ELF-1 (cell line): ENCODE data around the gene ADGRL1.
"Not testable (repeated sequence)": the region's sequence is repeated elsewhere in the genome, so short reads cannot be mapped to it uniquely, and the experiment has no call there.

Experiments
- DNase-seq: peaks from one replicate; pipeline ENCODE4 v3.0.0-alpha.2; 2016; ENCODE audit warnings: low read depth, low spot score

The ADGRL1 gene

GRCh38 chr19:14205452-14206287 lies at the start of gene ADGRL1:
ADGRL1 (minus strand) TSS chr19:14206169; CDS start chr19:14183602, 22,567 bp downstream.
- not testable (repeated sequence) for DNase-seq

- not testable (repeated sequence) for DNase-seq
Measured at GRCh38 chr19:14255316-14255715, 49.3 kb upstream of the ADGRL1 start.

- not testable (repeated sequence) for DNase-seq
Measured at GRCh38 chr19:14253822-14254599, 48.0 kb upstream of the ADGRL1 start.

- DNase-seq: not testable (repeated sequence)
Measured at GRCh38 chr19:14252136-14252535, 46.2 kb upstream of the ADGRL1 start.

- no peak for DNase-seq
Measured at GRCh38 chr19:14250870-14251269, 44.9 kb upstream of the ADGRL1 start.

- DNase-seq: not testable (repeated sequence)
Measured at GRCh38 chr19:14250315-14250714, 44.3 kb upstream of the ADGRL1 start.

- not testable (repeated sequence) for DNase-seq
Measured at GRCh38 chr19:14249891-14250290, 43.9 kb upstream of the ADGRL1 start.

- DNase-seq: peak; percentile 48
Measured at GRCh38 chr19:14249012-14249754, 43.2 kb upstream of the ADGRL1 start.

- peak; percentile 92 for DNase-seq
Measured at GRCh38 chr19:14248578-14249011, 42.6 kb upstream of the ADGRL1 start.

- DNase-seq: peak; percentile 90
Measured at GRCh38 chr19:14247548-14248471, 41.8 kb upstream of the ADGRL1 start.

- DNase-seq: not testable (repeated sequence)
Measured at GRCh38 chr19:14247205-14247547, 41.2 kb upstream of the ADGRL1 start.

- not testable (repeated sequence) for DNase-seq
Measured at GRCh38 chr19:14244393-14244792, 38.4 kb upstream of the ADGRL1 start.

- DNase-seq: not testable (repeated sequence)
Measured at GRCh38 chr19:14243718-14244117, 37.7 kb upstream of the ADGRL1 start.

GRCh38 chr19:14237014-14237941 lies 31.3 kb upstream of the ADGRL1 start:
- DNase-seq: no peak

GRCh38 chr19:14232945-14233344 lies 27.0 kb upstream of the ADGRL1 start:
- not testable (repeated sequence) for DNase-seq

- not testable (repeated sequence) for DNase-seq
Measured at GRCh38 chr19:14228446-14229071, 22.6 kb upstream of the ADGRL1 start.

- DNase-seq: not testable (repeated sequence)
Measured at GRCh38 chr19:14226498-14226897, 20.5 kb upstream of the ADGRL1 start.

GRCh38 chr19:14222886-14223285 lies 16.9 kb upstream of the ADGRL1 start:
- no peak for DNase-seq

- peak; percentile 46 for DNase-seq
Measured at GRCh38 chr19:14221345-14221744, 15.4 kb upstream of the ADGRL1 start.
